Measurements from ENCODE around the gene GPR101.

The GPR101 gene, protein sequence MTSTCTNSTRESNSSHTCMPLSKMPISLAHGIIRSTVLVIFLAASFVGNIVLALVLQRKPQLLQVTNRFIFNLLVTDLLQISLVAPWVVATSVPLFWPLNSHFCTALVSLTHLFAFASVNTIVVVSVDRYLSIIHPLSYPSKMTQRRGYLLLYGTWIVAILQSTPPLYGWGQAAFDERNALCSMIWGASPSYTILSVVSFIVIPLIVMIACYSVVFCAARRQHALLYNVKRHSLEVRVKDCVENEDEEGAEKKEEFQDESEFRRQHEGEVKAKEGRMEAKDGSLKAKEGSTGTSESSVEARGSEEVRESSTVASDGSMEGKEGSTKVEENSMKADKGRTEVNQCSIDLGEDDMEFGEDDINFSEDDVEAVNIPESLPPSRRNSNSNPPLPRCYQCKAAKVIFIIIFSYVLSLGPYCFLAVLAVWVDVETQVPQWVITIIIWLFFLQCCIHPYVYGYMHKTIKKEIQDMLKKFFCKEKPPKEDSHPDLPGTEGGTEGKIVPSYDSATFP

DNA sequence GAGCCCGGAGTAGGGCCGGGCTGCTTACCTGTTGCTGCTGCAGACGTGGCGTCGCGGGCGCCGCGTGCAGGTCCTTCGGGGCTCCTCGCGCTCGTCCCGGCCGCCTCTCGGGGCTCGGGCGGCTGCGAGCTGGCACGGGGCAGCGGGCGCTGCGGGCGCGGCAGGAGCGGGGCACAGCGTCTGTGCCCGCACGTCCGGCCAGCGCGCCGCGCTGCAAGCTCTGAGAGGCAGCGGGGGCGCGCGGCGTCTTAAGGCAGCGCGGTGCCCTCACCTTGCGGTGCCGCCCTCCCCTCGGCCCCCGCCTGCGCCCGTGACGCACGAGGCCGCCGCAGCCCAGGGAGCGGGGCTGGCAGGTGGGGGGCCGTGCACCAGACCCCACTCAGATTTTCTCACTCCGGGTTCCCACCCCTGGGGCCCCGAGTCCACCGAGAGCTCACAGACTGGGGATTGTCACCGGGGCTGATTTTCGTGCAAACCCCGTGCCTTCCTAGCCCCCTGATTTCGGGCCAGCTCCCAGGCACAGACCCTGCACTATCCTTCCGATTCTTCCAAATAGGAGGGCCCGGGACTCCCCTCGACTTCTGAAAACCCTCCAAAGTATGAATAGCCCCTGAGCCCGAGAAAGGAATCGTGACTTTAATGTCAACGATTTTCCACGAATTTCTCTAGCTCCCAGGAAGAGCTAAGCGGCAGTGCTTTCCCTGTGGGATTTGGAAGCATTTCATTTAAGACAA, at the start of gene GPR101:
Gene GPR101 (minus strand): TSS at position 222 of the 734 bp plus-strand sequence. CDS start 2,321 bp downstream, outside the sequence.
- no peak for DNase-seq (ENCODE audit: low read depth, low spot score)

DNA sequence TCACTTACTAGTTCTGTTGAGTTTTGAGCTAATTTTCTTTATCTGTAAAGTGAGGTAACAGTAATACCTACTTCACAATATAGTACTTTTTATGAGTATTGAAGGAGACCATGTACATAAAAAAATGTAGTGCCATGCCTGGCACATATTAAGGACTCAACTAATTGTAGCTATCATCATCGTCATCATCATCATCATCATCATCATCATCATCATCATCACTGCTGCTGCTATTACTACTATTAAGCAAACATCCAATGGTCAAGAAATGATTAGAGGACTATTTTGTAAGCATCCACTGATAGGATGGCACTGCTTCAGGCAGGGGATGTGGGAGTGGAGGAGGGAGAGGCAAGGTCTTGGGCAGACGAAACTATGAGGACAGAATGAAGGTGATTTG, 47.4 kb upstream of the GPR101 start:
- DNase-seq (ENCODE audit: low read depth, low spot score): no peak

DNA sequence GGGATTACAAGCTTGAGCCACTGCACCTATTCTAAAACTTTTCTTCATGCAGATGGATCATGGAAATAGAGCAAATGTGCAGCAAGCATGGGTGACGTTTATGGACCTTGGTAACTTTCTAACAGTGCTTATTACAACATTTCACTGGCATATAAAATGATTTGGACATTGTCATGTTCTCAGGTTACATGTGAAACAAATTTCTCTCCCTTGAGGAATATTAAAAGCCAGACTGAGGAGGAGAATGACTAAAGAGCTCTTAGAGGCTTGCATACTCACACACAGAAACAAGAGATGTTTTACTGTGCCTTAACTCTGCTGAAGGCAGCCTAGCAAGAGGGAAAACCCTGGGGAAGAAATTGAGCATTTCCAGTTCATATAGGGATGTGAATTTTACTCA, 38.6 kb upstream of the GPR101 start:
- DNase-seq (ENCODE audit: low read depth, low spot score): no peak

DNA sequence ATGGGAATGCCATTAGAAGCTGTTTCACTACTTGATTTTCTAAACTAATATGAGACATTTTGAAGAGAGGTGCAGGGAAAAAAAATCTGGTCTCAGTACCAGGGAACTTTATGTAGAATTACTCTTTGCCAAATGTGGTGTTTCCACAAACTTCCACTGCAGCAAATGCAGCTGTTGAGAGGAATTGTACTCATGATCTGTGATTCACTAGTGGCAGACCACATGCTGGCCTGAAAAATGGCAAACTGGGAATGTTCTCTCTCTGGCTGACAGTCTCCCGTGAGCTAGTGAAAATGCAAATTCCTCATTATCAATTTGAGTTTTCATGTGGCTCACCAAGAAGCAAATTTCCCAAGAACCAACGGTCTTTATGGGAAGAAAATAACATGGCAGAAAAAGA, 37.8 kb upstream of the GPR101 start:
- no peak for DNase-seq (ENCODE audit: low read depth, low spot score)

DNA sequence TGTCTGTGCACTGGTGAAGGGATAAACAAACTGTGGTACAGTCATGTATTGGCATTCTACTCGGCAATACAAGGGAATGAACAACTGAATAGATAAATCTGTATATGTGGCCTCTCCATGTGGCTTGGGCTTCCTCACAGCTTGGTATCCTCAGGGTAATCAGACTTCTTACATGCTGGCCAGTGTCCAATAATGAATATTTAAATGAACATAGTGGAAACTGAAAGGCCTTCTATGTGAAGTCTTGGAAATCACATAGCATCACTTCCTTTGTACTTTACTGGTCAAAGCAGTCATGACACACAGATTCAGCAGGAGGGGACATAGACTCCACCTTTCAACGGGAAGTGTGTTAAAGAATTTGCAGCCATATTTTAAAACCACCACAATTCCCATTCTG, 33.4 kb upstream of the GPR101 start:
- no peak for DNase-seq (ENCODE audit: low read depth, low spot score)

DNA sequence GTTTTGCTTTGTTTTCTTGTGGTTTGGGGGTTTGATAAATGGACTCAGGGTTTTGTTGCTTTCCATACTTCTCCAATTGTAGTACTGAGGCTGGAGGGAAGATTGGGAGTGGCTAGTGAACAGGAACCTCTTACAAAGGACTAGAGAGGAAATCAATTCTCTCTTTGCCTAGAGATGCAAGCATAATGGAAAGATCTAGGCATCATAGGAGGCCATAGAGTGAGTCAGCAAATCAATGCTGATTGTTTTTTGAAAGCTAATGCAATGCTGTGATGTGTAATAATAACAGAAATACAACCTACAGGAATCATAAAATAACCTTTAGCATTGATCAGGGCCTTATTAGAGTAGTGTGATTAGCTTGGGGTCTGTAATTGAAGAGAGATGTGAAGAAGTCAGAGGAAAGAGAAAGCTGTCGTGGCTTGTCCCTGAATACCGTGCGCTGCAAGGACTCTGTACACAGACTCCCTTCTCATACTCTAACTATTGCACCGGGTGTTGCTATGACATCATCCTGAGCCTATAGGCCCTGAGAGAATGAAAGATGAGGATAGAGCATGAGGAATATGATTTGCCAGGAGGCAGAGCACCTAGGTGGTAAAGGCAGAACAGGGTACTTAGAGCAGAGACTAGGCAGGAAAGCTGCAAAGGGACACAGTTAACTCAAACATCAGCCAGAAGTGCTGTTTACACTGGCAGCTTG, 29.3 kb upstream of the GPR101 start:
- DNase-seq (ENCODE audit: low read depth, low spot score): no peak

DNA sequence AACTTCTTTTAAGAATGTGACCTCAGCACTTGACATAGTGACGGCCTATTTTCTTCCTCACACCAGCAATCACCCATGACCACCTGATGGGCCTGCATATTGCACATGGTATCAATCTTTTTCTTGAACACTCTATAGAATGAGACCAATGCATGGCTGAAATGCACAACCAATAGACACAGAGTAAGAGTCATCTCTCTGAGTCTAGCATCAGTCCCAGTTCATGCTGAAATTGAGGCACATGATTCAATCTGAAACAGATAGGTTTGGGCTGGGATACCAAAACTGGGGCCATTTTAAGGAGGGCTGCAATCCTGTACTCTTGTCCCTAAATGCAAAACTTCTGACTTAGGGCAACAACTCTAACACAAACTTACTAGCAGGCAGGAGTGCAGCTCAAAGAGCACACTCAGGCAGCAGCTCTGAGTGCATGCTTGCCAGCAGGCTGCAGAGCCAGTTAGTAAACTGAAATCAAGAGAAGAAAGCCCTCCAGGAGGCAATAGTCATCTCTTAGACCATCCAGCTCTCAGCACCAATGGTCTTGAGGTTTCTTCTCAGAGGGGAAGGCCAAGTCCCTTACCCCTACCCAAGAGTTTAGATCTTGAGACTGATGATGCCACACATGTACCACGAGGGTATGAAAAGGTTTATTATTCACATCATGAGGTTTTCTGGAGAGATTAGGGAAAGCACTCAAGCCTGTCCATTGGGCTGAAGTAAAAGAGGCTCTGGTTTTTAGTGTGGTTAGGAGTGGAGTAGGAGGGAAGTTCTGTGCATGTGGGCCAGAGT, 24.7 kb upstream of the GPR101 start:
- DNase-seq (ENCODE audit: low read depth, low spot score): no peak

DNA sequence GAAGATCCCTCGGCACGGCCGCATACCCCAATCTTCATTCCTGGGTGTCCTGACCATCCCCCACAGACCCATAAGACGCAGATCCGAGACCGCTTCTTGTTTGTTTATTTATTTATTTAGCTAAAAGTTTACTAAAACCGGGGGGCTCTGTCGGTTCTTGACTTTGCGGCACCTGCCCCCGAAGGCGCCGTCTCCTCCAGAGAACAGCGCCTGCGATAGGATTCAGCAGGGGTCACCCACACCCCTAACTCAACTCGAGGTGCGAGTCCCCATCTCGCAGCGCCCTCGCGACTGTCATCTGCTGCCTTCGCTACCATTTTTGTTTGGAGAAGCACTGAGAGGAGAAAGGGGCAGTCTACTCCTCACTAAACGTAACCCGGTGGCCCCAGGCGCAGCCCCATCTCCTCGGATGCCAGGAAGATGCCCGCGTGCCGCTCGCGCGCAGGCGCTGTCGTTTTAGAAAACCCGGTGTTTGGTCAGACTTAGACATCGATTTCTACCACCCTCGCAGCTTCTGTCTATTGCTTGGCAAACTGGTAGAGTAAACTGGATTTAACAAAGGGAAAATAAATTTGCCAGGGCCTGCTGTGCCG, 18.9 kb upstream of the GPR101 start:
- no peak for DNase-seq (ENCODE audit: low read depth, low spot score)

DNA sequence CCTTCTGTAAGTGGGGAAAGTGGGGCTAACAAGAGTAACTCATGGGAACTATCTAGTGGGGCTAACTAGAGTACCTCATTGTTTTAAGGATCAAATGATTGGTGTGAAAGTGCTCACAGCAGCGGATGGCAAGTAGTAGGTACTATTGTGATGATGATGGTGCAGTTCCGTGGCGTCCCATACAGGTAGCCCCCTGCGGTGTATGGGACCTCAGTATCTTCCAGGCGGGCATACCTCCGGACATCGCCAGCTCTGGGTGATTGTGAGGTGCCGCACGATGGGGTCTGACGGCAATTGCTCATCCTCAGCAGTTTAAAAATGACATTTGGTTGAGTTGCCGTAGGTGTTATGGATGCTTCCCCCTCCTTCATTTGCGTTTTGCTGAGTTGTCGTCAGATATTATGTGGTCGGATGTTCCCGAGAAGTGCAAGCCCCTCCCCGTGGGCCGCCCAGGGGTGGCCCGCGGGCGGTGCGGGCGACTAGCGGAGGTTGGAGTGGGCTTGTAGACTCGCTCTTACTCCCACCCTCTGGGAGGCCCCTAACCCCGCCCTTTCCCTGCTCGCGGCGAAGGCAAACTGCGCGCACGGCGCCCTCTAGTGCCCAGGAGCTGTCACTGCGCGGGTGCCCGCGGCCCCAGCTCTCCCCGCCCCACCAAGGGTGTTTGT, 18.3 kb upstream of the GPR101 start:
- DNase-seq (ENCODE audit: low read depth, low spot score): peak; percentile 49

DNA sequence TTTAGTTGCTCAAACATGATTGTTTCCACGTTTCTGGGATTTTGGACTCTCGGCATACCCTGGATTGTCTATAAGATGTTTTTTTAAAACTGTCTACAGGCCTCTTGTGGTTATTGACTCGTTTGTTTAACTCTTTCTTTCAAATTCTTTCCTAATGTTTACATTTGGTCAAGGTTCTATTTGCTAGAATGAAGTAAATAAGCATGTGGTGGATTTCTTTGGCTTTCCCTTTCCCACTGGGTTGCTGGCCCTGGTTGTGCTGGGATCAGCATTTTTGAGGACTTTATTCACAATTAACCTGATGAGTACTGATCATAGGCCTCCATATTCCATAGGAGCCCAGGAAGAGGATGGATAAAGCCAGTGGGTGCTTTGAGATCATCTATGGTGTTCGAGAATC, 11.1 kb upstream of the GPR101 start:
- no peak for DNase-seq (ENCODE audit: low read depth, low spot score)

DNA sequence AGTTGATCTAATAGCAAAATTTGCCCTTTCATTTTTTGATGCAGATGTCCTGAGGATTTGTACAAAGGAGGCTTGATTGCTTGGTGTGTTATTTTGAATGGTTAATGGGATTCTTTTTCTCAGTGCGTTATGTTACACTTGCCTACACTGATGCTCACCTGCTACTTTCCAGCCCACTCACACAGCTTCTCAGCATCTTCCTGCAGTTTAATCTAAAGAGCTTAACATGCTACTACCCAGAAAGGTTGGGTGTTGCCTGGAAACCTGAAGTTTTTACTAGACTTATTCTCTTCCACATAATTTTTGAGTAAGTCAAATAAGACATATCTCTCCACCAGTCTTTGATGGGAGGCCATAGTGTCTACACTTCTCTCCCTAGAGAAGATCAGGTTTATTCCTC, 9.9 kb upstream of the GPR101 start:
- no peak for DNase-seq (ENCODE audit: low read depth, low spot score)

DNA sequence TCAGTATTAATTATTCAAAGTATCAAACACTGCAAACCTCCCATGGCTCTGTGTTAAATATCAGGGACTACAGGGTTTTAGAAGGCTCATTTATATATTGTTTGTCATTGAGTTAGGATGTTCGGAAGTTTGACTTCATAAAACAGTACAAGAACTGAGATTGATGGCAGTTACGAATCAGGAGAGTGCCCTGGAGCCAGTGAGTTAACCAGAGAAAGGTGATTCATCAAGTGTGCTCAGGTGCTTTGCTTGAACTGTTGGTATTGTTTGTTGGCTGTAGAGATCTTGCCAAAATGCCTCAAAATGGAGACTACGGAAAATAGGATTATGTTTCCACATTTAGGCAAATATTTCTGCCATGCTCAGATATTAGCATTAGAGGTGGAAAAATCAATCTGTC, 7.5 kb upstream of the GPR101 start:
- DNase-seq (ENCODE audit: low read depth, low spot score): no peak

DNA sequence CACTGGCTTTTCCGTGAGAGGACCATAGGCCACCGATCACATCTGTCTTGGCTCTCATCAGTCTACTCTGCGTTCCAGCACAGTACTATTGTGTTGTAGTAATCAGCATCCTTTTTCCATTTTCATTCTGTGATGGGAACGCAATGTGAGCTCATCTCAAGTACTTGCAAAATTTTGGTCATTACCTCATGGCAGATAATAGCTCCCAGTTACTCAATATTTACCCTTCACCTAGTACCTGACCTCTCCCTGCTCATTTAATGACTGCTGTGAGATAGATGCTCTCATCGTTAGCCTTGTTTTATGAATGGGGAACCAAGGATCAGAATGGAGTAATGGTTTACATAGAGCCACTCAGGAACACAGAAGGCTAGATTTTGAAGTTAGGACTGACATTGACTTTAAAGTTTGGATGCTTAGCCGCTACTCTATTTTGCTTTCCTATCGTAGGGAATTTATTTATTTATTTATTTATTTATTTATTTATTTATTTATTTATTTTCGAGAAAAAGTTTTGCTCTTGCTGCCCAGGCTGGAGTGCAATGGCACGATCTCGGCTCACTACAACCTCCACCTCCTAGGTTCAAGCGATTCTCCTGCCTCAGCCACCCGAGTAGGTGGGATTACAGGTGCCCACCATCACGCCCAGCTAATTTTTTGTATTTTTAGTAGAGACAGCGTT, 6.5 kb upstream of the GPR101 start:
- DNase-seq (ENCODE audit: low read depth, low spot score): no peak

DNA sequence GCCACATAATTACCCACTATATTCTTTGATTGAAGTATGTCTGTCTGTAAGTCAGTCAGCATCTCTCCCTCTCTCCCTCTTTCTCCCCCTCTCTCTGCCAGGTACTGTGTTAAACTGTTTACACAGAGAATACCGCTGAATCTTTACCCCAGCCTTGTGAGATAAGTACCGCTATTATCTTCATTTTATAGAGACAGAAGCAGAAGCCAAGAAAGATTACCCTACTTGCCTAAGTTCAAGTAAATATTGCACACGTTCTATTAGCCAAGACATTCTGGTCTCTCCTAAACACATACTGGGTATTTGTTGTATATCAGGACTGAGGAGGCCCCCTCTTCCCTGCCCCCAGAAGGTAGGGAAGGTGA, 695 bp upstream of the GPR101 start:
- no peak for DNase-seq (ENCODE audit: low read depth, low spot score)

DNA sequence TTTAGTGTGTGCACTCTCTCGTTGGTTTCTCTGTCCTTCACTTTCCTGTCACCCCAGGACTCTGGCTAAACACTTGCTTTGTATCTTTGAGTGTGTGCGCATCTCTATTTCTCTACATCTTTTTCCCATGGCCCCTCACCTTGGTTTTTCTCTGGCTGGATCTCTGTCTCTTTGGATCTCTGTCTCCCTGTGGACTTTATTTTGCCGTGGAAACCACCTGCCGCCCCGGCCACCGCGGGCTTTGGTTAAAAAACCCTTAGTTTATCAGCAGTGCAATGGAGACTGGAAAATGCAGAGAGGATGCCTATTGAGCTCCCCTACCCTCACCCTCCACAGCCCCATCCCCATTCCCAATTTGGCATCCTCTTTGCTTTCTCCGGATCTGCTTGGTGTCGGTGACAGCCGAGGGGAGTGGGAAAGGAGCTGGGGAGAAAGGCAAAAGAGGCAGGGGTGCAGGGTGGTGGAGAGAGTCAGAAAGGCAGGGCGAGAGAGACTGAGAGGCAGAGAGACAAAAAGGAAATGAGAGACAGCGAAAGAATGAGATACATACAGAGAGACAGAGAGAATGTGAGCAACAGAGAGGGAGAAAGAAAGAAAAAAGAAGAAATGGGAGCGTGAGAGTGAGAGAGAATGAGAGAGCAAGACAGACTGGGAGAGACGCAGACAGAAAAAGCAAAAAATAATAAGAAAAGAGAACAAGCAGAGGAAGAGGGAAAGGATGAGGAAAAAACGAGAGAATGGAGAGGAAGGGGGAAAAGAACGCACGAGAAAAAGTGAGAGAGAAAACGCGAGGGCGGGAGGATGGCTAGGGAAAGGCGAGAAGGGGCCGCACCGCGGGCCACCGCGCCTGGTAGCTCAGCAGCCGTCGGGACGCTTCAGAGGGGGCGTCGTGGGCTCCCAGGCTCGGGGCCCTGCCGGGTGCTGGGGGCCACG, 688 bp downstream of the GPR101 start:
- DNase-seq (ENCODE audit: low read depth, low spot score): no peak

DNA sequence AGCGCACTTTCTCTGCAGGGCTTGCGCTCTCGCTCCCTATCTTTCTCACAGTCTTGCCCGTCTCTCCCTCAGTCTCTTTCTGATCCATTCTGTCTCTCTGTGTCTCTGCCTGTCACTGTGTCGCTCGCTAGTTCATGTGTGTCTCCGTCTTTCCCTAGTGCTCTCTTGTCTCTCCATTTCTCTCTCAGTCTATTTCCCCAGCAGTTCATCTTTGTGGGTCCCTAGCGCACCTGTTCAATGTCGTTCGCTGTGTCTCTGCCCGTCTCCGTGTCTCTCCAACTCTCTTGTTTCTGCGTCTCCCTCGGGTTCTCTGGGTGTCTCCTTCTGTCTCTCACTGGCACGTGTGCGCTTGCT, 1.5 kb downstream of the GPR101 start:
- DNase-seq (ENCODE audit: low read depth, low spot score): no peak

DNA sequence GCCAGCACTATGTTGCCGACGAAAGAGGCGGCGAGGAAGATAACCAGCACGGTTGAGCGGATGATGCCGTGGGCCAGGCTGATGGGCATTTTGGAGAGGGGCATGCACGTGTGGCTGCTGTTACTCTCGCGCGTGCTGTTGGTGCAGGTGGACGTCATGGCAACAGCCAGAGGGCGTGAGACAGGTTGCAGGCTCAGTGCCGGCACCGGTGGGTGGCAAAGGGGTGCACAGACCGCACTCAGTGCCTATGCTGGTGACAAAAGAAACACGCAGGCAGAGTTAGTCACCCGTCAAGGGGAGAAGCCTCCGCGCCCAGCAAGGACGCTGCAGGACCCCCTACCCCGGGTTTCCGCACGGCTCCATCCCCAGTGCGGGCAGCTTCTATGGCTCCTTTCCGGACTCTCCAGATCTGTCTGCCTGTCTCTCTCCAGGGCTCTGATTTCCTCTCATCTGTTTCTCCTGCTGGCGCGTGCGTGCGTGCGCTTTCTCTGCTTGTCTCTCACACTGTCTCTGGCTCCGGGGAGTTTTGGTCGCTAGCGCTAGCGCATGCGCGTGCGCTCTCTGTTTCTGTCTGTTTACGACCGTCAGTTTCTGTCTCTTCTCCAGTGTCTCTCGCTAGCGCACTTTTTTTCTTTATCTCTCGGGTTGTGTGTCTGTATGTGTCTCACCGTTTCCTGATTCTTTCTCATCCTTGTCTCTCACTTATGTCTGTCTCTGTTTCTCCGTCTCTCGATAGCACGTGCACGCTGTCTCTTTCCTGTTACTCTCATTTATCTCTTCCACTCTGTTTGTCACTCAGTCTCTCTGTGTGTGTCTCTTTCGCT, 2.1 kb downstream of the GPR101 start:
- DNase-seq (ENCODE audit: low read depth, low spot score): no peak

DNA sequence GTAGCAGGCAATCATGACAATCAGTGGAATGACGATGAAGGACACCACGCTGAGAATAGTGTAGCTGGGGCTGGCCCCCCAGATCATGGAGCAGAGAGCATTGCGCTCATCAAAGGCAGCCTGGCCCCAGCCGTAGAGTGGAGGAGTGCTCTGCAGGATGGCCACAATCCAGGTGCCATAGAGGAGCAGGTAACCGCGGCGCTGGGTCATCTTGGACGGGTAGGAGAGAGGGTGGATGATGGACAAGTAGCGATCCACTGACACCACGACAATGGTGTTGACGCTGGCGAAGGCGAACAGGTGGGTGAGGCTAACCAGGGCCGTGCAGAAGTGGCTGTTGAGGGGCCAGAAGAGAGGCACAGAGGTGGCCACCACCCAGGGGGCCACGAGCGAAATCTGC, 2.8 kb downstream of the GPR101 start:
- DNase-seq (ENCODE audit: low read depth, low spot score): no peak

Measured in activated naive CD8-positive, alpha-beta T cell treated with anti-CD3 and anti-CD28 coated beads, Interleukin-2, amount 50 U/mL, for 16 hours (primary cell).